Stimulated activated CD4-positive, alpha-beta T cell treated with anti-CD3 and anti-CD28 coated beads, Interleukin-2, amount 100 ng/mL, for 24 hours (primary cell): ENCODE results near the gene KRT9.
"Not testable (repeated sequence)": the region's sequence is repeated elsewhere in the genome, so short reads cannot be mapped to it uniquely, and the experiment has no call there.

ENCODE experiments used
- DNase-seq, 2 donors: peaks; one replicate each; pipeline ENCODE4 v3.0.0-alpha.2; 2020

Gene KRT9

GRCh38 chr17:41599680-41600079 is 27.8 kb upstream of the KRT9 start:
- no peak for DNase-seq

DNA sequence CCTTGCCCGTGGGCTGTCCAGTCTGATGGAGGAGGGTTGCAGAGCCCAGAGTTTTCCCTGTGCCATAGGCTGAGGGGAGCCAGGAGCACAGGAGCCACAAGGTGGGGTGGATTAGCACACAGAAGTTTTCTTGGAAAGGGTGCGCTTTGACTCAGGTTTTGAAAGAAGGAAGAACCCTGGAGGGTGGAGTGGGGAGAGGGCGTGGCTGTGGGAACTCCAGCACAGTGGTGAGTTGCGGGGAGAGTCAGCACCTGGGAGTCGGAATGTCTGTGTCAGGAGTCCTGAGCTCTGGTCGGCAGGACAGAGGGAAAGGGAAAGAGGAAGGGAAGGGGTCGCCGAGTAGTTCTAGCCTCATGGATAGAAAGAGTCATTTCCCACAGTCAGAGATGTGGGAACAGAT is 23.7 kb upstream of the KRT9 start:
- DNase-seq = no peak

- no peak for DNase-seq
Measured at GRCh38 chr17:41594363-41594915, 22.6 kb upstream of the KRT9 start.

GRCh38 chr17:41593306-41593981 is 21.6 kb upstream of the KRT9 start:
- DNase-seq = no peak

DNA sequence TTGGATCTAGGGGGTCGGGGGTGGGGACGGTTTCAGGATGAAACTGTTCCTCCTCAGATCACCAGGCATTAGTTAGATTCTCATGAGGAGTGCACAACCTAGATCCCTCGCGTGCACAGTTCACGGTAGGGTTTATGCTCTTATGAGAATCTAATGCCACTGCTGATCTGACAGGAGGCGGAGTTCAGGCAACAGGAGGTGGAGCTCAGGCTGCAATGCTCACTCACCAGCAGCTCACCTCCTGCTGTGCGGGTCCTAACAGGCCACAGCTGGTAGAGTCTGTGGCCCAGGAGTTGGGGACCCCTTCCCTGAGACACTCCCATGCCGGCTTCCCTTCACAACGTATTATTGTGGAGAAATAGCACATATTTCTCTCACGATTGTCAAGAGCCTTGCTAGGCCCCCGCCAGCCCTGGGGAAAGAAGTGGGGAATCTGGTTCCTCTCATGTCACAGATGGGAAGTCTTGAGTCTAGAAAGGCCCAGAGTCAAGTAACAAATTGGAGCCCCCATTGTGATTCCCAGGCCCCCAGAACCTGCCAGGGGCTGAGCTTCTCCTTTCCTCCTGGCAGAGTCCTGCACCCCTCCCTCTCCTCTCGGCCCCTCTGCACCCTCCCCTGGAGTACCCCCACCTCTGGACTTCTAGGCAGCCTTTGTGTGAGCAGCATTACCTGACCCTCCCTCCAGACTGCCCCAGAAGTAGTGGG is 20.9 kb upstream of the KRT9 start:
- DNase-seq = no peak

- no peak for DNase-seq
Measured at GRCh38 chr17:41589301-41589700, 17.4 kb upstream of the KRT9 start.

DNA sequence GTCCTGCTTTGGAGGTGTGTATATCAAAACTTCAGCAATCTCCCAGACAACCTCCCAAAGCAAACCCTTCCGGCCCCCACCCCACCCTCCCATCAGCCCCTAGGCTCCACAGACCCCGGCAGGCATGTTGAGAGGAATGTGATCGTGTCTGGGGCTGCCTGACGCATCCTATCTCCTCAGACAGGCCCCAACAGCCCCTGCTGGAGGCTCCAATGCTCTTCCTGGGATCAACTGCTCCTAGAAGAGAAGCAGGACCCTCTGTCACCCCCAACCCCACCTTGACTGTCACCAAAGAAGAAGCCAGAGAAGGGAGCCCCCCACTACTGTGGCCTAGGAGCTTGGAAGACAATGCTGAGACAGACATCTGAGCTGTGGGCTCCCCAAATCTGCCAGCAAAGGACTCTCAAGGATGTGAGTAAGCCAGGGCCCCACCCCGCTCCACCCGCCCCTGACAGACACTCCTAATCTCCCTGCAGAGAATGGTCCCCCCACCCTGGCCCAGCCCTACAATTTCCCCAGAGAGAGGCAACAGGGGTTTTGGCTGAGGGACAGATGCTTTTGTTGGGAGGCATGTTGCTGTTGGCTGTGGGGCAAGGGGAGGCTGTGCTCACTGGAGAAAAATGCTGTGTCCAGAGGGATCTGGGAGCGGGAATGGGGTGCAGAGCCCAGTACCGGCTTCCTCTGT is 16.4 kb upstream of the KRT9 start:
- DNase-seq = no peak

DNA sequence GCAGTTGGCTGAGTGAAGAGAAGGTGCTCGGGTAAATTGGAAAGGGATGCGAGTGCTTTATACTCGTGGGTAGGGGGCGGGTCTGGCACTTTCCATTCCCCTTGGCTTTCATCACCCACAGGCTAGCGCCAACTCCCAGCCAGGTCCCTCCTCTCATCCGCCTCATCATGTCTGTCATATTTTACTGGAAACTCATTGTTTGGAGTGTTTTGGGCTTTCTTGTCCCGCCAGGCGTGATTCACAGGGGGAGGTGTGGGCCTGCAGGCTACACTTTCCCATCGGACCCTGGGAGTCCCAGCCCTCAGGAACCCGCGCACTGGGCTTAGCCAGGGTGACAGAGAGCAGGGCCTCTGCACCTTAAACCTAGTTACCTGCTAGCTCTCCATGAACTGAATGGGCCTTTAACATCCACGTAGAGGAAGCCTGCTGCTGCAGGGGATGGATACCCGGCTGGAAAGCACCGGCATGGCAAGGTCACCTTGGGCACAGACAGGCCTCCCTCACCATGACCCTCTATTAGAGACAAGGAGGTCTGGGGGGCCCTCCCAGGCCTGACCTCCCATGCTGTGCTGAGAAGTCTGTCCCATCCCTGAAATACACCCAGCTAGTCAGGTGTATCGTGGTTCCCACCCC is 15.1 kb upstream of the KRT9 start, which contains the start of gene KRT14:
KRT14 (minus strand) TSS at position 33 of the 633 bp plus-strand sequence. CDS start 61 bp downstream, outside the sequence.
- no peak for DNase-seq

- no peak for DNase-seq
Measured at GRCh38 chr17:41585301-41586056, 13.6 kb upstream of the KRT9 start.

DNA sequence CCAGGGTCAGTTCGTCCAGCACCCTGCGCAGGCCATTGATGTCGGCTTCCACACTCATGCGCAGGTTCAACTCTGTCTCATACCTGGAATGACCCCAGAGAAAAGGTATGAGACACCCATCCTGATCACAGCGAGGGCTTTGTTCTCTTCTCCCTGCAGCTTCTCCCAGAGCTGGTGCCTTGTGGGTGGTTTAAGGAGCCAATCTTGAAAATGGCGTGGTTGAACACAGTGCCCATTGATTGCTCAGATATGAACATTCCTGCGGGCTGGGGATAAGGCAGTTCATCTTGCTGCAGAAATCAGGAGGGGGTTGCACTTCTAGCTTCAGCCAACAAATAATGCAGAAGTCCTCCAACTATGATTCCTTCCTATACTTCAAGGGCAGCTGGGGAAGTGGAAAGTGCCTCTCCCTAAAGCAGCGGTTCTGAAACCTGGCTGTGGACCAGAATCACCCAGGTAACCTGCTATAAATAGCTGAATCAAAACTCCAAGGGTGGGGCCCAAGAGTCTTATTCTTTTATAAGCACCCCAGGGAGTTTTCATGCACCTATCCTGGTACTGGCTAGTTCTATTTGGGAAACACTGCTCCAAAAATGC is 12.6 kb upstream of the KRT9 start:
- not testable (repeated sequence) for DNase-seq

GRCh38 chr17:41583137-41584127 is 11.6 kb upstream of the KRT9 start:
- DNase-seq = no peak

DNA sequence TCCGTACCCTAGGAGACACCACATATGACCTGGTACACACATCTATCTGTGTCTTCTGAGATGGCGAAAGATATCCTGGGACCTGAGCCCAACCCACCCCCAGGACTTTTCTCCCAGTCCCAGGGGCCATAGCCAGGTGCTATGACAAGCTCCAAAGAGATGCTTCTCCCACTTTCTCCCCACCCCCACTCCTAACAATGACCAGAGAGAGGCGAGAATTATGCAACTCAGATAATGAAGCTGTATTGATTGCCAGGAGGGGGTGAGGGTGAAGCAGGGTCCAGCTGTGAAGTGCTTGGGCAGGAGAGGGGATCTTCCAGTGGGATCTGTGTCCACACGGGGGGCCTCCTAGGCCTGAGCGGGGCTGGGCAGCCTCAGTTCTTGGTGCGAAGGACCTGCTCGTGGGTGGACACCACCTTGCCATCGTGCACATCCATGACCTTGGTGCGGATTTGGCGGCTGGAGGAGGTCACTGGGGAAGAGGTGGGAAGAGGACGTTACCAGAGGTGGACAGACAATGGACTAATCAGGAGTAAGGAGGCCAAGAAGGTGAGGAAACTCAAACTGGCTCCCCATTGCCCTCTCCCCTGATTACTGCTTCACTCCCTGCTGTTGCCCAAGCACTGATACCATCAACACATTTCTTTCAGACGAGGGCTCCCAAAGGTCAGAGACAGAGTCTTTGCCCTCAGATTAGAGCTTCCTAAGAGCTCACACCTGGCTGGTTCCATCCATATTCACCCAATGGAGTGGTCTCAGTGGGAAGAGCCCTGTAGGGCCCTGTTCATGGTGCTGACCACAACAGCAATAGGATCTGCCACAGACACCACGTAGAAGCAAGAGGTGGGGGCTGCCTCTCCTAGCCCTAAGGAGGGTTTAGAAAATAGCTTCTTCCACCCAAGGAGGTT is 10.5 kb upstream of the KRT9 start:
- not testable (repeated sequence) for DNase-seq

- DNase-seq = no peak
Measured at GRCh38 chr17:41581366-41582060, 9.7 kb upstream of the KRT9 start.

DNA sequence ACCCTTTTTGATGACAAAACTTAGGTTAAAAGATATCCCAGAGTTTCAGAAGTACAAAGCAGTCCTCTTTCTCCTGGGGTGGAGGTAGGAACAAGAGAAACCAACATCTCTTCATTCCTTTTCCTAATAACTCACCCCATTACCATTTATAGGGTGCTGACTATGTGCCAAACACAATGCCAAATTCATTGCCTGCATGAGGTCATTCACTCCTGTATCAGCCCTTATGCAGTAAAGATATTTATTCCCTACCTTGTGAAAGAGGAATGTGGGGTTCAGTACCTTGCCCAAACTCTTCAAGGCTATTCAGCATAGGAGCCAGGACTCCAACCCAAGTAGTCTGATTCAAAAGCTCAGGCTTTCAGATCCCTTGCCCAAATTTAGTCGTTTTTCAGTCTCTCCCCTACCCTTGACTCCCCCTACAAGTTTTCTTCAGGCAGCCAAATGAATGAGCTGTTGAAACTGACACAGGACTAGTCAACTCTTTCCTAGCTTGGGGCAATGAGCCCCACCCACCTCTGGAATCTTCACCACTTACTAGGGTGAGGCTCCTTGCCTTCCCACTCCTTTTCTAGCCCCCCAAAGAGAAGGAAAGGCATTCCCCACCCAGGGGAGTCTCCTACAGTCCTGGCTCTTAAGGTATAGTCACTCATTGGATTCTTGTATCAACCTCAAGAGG is 9.0 kb upstream of the KRT9 start:
- DNase-seq = no peak

- no peak for DNase-seq
Measured at GRCh38 chr17:41580244-41580575, 8.4 kb upstream of the KRT9 start.

GRCh38 chr17:41579484-41580243 is 7.8 kb upstream of the KRT9 start:
- peak; percentile 70 to 85 for DNase-seq

- DNase-seq = no peak
Measured at GRCh38 chr17:41578971-41579370, 7.1 kb upstream of the KRT9 start.

DNA sequence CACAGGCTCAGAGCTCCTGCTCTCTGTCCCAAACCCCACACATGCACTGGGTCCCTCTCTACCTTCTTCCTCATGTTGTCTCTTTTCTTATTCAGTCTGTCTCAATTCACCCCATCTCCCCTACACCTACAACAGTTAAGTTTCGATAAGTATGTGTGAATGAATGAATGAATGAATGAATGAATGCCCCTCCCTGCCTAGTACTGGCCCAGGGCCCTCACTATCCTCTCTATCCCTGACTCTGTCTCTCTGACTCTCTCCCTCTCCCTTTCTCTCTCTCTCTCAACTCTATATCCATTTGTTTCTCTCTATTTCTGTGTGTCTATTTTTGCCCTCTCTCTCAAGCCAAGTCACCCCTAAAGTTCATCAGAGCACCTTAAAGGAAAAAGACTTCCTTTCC is 6.7 kb upstream of the KRT9 start:
- no peak for DNase-seq
